GM21367 (cell line): ENCODE results near the gene ZNFX1.
"Not testable (repeated sequence)": the region's sequence is repeated elsewhere in the genome, so short reads cannot be mapped to it uniquely, and the experiment has no call there.

Source experiments
- ATAC-seq: cut with Tn5 transposase; IDR thresholded peaks from one replicate; pipeline ENCODE4 v1.9.1; 2021; ENCODE audit not compliant: unreplicated experiment

ZNFX1 gene

DNA sequence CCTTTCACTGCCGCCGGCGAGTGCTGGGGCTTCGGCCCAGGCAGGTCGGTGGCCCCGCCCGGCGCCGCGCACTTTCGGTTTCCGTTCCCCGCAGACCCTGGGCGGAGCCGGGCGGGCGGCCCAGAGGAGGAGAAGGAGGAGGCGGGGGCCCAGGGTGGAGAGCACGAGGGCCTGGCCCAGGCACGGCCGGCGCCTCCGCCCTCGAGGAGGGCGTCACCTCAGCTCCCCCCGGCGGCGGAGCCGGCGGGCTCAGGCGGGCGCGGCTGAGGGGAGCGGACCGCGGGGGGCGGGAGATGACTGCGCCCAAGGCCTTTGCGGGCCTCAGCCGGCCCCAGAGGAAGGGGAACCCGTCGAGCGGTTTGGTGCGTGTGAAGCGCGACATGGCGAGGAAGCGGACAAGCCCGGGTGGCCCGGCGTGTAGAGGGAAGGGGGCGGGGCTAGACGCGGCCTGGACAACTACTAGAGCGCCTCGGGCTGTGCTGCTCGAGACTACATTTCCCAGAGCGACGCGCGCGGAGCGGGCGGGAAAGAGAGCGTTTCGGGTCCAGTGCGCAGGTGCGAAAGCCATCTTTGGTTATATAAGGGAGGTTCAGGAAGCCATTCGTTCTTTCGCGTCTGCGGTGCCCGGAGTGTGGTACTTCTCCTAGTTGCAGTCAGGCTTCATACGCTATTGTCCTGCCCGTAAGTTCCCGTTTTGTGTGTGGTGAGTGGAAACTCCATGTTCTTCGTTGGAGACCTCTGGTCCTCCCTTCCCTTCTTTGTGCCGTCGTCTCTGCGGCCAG is at the start of gene ZNFX1:
TSS of gene ZNFX1 (minus strand) at position 22 of the 782 bp plus-strand sequence. CDS start 2,218 bp downstream, outside the sequence.
- ATAC-seq: peak; percentile 65

DNA sequence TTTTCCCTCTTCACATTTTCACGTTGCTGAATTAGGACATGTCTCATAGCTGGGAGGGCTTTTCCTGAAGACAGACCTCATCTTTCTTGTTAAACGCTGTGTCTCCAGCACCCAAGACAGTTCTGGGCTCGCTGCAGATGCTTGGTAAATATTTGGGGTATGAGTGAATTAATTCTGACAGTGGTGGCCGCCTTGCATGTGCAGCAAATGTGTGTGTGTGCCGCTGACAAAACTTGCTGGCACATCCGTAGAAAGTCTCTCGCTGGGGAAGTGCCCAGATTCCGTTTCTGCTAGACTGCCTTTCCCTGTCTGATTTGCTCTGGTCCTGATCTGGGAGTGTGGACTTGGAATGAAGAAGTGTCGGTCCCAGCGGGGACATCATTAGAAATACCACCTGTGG is 48.2 kb upstream of the ZNFX1 start:
- ATAC-seq: no peak

DNA sequence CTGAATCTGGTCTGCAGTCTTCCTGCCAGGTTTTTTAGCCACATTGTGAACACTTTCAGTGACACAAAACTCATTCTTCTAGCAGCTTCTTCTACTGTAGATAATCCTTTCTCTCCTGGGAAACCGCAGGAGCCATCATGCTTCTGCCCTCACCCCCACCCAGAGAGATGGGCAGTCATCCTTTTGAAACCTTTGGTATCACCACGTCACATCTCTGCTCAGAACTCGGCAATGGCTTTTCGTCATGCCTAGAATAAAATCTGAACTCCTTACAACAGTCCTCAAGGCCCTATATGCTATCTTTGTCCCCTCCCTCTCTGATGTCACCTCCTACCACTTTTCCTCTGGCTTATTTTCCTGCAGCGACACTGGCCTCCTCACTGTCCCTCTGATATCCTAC is 46.4 kb upstream of the ZNFX1 start:
- ATAC-seq: no peak

DNA sequence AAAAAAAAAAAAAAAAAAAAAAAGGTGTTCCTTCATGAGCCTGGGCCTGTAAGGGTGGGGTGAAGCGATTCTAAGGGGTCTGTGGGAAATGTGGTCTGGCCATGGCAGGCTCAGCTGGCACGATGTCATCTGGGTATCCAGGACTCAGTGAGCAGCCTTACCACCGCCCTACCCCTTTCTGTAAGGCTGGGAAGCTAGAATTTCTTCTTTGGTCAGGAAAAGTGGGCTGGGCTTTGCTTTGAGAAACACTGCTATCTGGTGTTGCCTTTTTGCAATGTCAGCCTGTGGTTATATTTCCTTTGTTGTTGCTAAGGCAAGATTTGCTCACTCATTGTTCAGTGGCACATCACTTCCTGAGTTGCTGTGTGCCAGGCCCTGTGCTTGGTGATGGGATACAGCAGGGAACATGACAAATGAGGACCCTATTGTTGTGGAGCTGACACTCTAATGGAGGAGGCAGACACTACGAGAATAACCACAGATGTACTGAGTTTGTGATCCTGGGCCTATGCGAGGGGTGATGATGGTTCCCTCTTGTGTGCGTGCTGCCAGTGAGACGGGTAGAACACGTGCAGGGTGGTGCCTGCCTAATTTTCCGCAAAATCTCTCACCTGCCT is 45.9 kb upstream of the ZNFX1 start:
- ATAC-seq: no peak

DNA sequence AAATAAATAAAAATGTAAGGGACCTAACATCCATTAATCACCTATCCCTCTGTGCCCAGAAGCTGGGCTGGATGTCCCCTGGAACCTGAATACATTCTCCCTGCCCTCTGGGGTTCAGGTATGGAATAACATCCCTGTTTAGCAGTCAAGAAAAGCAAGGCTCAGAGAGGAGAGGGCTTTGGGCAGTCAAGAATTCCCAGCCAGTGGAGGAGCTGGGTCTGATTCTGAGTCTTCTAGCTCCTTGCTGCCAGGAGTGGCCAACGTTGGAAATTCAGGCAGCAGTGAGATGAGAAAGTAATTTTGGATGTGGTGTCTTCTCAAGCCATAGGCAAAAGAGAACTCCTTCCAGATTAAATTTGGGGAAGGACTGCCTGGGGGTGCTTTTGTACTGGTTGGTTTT is 42.6 kb upstream of the ZNFX1 start:
- no peak for ATAC-seq

DNA sequence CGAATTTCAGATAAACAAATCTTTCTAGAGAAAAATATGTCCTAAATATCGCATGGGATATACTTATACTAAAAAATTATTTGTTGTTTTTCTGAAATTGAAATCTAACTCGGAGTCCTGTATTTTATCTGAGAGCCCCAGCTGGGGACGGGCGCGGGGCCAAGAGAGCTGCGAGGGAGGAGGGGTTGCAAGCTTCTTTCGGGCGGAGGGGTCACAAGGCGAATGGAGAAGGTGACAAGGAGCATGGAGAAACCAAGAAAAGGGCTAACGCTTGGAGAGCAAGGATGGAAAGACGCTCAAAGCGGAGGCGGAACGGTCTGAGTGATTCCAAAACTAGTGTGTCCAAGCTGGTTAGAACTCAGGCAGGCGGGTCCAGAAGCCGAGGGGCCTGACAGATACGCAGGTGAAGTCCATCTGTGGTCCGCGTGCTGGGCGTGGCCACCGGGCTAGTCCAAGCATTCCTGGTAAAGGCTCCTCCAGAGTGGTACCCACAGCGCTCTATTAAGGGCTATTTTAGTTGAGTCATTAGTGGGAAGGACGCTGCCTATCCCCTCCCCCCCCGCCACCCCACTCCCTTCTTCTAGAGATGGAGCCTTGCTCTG is 41.5 kb upstream of the ZNFX1 start:
- ATAC-seq: no peak

DNA sequence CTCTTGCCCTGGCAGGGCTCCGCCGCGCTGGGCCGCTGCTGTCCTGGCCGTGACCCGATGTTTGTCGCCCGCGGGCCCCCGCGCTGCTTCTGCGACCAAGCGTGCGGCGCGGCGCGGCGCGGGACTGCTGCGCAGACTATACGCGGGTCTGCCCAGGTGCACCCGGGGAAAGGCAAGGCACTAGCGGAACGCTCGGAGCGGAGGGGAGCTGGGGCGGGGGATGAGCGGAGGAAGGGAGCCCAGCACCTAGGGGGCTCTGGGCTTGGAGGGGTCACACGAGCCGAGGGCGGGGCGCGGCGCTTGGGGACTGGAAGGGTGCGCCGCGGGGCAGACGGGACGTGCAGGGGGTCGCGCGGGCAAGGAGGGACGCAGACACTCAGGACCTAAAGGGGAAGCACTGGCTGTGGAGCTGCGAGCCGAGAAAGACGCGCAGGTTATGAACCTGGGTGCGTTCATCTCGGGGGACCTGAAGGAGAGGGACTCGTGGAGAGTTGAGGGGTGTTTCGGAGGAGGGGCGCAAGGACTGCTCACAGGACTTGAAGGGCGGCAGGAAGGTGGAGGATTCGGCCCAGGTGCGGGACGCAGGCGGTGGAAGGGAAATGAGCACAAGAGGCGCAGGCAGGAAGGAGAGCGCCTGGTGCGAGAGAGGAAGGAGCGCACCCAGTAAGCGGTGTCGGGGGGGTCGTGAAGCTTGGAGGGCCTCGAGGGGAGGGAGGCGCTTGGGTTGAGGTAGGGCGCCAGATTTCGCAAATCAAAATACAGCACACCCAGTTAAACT is 40.8 kb upstream of the ZNFX1 start:
- ATAC-seq: no peak

DNA sequence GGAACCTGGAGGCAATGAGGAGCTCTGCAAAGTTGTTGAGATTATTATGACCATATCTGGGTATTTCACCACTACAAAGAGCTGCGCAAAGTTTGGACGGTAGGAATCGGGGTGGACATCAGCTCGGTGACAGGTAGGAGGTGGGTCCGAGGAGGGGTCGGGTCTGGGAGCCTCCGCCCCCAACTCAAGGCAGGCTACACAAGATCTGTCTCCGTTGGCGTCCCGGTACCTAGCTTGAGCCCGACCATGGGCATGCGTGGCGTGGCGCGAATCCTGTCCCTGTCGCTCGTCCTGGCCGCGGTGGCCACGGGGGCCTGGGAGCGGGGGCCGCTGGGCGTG is 40.2 kb upstream of the ZNFX1 start:
- ATAC-seq: no peak

DNA sequence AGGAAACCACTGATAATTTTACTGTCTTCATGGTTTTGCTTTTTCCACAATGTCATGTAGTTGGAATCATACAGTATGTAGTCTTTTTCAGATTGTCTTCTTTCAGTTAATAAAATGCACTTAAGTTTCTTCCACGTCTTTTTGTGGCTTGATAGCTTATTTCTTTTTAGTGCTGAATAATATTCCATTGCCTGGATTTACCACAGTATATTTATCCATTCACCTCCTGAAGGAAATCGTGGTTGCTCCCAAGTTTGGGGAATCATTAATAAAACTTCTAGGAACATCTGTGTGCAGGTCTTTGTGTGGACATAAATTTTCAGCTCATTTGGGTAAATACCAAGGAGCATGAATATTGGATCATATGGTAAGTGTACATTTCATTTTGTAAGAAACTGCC is 38.8 kb upstream of the ZNFX1 start:
- ATAC-seq: no peak

DNA sequence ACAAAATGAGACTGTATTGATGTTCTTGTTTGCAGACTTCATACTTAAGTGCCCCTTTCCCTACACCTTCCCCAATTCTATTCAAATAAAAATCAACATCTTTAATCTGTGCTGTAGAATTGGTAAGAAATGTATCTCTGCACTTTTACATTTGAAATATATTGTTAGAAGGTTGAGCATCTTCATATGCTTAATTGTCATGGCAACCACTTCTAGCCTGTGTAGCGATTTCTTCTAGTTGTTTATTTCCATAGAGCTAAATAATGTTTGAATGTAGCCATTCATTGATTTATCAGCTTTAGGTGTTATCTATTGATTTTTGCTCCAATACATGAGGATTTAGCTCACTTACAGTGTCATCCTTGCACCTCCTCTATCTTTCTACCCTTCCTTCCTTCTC is 37.7 kb upstream of the ZNFX1 start:
- no peak for ATAC-seq

DNA sequence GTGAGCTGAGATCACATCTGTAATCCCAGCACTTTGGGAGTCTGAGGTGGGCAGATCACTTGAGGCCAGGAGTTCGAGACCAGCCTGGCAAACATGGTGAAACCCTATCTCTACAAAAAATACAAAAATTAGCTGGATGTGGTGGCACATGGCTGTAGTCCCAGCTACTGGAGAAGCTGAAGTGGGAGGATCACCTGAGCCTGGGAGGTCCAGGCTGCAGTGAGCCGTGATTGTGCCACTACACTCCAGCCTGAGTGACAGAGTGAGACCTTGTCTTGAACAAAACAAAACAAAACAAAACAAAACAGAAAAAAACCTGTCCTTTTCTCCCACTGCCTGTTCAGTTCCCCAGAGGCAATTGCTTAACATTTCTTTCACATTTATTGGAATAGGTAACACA is 36.2 kb upstream of the ZNFX1 start:
- not testable (repeated sequence) for ATAC-seq

DNA sequence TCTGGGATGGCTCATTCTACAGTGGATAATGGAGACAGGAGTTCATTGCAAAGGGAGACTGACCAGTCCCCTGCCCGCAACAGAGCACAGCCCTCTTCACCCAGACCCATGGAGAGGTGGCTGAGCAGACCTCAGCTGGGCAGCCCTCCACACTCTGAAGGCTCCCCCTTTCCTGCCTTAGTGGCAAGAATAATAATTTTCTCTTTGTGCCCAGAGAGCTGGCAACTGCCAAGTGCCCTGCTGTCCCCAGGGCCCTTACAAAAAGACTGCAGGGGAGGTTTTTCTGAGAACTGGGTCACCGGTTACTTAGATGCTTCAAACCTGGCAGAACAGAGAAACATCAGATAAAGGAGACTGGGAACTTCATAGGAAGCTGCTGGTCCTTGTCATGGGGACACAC is 35.4 kb upstream of the ZNFX1 start:
- ATAC-seq: no peak

DNA sequence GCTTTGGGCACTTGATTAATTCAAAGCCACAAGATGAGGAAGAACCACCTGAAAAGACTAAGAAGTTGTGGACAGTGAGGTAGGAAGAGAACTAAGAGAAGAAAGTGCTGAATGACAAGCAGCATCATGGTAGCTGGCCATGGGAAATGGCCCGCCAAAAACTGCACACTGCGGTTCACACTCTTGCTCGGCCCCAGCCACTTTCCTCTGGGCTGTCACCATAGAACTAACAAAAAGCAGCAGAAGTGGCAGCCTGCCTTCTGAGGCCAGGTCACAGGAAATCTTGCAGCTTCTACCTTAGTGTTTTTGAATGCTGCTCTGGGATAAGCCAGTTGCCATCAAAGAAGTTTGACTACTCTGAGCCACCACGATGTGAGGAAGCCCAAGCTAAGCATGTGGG is 34.8 kb upstream of the ZNFX1 start:
- ATAC-seq: no peak

DNA sequence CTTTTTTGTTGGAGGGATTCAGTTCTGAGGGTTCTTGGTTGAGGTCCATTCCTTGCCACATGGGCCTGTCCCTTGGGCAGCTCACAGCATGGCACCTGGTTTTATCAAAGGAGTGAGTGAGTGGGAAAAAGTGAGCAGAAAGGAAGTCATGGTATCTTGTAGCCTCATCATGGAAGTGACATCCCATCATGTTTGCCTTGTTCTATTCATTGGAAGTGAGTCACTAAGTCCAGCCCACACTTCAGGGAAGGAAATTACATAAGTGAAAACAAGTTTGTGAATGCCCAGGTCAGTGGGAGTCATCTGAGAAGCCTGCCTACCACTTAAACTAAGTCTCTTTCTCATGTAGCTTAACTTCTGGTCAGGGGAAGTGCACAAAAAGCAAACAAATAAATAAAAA is 32.8 kb upstream of the ZNFX1 start:
- no peak for ATAC-seq

DNA sequence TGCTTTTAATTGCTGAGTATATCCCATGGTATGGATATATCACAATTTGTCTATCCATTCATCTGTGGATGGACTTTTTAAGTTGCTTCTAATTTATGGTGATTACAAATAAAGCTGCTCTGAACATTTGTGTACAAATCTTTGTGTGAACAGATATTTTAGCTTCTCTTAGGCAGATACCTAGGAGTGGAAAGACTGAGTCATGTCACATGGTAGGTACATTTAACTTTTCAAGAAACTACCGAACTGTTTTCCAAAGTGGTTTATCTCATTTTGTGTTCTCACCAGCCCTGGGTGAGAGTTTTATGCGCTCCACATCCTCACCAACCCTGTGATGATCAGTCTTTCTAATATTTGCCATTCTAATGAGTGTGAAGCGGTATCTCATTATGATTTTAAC is 31.0 kb upstream of the ZNFX1 start:
- ATAC-seq: no peak

DNA sequence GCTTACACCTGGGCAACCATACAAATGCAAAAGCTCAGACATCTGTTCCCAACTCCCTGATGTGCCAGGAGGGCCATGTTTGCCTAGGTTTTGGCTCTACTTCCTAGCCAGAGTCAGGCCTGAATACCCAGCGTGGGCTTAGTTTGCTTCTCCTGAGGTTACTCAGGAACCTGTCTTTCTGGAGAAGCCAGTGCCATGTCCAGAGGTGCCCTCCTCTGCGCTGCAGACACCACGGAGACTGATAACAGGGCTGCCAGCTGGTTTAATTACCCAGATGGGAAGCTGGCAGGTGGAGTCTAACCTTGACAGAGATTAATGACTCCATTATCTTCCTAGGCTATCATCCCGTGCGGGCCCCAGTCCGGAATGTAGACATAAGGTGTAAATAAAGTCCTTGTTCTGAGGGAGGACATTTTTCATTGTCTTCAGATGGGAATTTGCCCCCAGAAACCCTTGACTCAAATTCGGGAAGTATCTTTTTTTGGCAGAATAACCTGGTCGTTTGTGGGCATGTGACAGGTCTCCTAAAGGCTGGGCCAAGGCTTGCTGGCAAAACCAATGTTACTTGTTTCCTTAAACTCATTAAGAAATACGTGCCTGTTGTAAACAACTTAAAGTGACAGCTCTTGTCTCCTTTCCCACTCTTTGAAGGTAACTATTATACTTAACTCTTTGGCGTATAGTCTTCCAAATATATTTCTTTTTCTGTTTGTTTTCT is 29.2 kb upstream of the ZNFX1 start:
- ATAC-seq: no peak

DNA sequence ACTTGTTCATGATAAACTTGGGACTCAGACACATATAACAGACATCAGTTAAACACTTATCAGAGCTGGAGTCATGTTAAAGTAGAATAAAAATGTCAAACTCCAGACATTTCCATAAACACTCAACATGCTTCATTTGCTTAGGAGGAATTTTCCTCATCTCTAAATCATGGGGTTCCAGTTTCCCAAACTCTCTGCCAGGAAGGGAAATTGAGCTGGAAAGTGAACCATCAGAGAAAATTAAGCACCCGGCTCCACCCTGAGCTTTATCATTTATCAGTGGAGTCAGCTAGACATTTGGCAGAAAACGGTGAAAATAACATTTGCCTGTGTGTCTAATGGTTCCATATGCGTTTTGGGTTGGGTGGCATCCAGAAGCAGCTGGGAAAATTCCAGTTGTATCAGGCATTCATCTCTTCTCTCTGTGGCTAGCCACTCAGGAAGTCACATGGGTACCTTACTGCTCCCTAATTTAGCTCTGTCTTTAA is 25.3 kb upstream of the ZNFX1 start:
- ATAC-seq: no peak

DNA sequence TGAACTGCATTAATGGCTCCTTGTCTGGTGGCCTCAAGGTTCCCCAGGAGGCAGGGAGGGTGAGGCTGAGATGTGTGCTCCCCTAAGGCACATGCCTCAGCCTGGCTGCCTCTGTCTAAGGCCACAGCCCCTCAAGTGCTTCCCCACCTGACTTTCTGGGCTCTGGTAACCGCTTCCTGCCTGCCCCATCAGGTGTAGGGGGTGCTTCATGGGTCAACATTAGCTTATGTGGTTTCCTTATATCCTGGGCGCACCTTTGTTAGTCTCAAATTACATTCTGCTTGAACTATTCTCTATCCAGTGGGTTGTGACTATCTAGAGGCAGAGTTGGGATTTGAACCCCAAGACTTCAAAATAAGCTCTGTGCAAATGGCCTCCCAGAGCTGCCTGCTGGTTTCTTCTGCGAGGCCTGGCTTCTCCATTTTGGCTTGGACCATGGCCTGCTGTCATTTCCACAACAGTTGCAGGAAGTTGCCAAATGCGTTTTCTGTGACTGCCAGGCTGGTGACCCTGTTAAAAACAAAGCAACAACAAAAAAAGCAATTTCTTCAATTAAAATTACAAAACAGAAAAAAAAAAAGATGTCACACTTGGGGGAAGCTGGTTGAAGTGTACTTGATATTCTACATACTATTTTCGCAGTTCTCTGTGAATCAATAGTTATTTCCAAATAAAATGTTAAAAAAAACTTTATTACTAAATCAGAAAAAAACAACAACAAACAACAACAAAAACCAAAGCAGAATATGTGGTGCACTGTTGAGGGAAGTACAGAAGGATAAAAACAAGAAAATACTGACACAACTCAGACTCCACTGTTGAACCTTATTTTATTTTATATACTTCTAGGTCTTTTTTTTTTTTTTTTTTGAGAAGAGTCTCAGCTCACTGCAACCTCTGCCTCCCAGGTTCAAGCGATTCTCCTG is 20.0 kb upstream of the ZNFX1 start:
- ATAC-seq: no peak

DNA sequence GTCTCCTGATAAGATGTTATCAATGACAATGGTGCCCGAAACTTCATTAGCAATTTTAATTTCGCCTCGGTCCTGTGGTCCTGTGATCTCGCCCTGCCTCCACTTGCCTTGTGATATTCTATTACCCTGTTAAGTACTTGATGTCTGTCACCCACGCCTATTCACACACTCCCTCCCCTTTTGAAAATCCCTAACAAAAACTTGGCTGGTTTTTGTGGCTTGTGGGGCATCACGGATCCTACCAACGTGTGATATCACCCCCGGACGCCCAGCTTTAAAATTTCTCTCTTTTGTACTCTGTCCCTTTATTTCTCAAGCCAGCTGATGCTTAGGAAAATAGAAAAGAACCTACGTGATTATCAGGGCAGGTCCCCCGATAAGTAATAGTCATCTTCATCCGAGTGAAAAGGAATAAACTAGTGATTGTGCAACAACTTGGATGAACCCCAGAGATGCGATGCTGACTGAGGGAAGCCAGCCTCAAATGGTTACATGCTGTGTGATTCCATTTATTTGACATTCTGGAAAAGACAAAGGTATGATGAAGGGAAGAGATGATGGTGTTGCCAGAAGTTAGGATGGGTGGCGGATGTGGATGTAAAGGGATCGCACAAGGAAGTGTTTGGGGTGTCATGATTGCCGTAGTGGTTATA is 16.3 kb upstream of the ZNFX1 start:
- not testable (repeated sequence) for ATAC-seq
